ENCODE results near the gene SLC39A11.

The SLC39A11 gene

GRCh38 chr17:72890711-72891110 is 201.8 kb downstream of the SLC39A11 start:
- H3K4me3 ChIP-seq (ENCODE audit: low read depth, low read length), result no peak overlapping the region
- ChIA-PET POLR2A (no interaction called here), CTCF (interaction anchor here (1.2 kb wide), 1 partner anchor 331 kb away, joined by 4 read pairs; no protein-coding TSS in a partner anchor)
- no peak for TF ChIP-seq CTCF (IDR thresholded peaks at IDR 0.05; ENCODE audit: insufficient read depth, low read length, missing control alignments)
- no peak for DNase-seq (ENCODE audit: low read depth, low spot score)

GRCh38 chr17:72887917-72888316 is 204.6 kb downstream of the SLC39A11 start:
- POLR2A ChIA-PET, result interaction anchor here (0.6 kb wide), 1 partner anchor 30 kb away, joined by 3 read pairs; no protein-coding TSS in a partner anchor
- CTCF ChIA-PET, result interaction anchor here (1.2 kb wide), 1 partner anchor 162 kb away, joined by 3 read pairs; no protein-coding TSS in a partner anchor
- no peak overlapping the region for H3K4me3 ChIP-seq (ENCODE audit: low read depth, low read length)
- TF ChIP-seq CTCF (IDR thresholded peaks at IDR 0.05; ENCODE audit: insufficient read depth, low read length, missing control alignments), result no peak
- no peak for DNase-seq (ENCODE audit: low read depth, low spot score)

DNA sequence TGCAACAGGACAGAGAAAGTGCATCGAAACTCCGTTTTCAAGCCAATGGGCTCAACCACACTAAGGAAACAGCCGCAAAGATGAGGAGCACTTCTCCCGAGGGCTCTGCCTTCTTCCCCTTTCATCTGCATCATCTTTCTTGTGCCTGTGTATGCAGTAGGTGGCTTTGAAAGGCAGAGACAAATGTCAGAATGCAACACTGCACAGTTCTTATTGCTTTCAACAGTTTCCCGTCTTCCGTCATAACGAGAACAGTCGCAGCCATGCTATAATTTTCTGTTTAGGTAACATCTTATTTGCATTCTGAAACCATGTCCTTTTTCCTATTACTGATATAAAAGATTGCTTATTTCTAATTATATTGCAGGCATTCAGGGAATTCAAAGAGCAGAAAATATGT is 205.2 kb downstream of the SLC39A11 start:
- H3K4me3 ChIP-seq (ENCODE audit: low read depth, low read length), result no peak overlapping the region
- POLR2A ChIA-PET, result no interaction called here
- TF ChIP-seq CTCF (IDR thresholded peaks at IDR 0.05; ENCODE audit: insufficient read depth, low read length, missing control alignments), result no peak
- no peak for DNase-seq (ENCODE audit: low read depth, low spot score)
- CTCF ChIA-PET, result no interaction called here

DNA sequence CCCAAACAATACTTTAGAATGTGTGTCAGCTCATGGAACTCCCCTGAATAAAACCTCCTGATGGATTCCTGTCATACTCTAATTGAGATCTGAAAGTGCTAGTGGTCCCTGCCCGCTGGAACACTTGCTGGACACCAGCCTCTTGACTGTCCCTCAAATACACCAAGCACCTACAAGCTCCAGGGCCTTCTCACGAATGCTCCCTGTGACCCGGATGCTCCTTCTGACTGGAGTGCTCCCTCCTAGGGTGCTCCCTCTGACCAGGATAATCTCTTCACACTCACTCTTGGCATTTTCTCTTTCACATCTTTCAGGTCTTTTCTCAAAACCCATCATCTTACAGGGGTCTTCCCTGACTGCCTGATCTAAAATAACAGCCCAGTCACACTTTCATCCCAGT is 205.9 kb downstream of the SLC39A11 start:
- H3K4me3 ChIP-seq (ENCODE audit: low read depth, low read length), result no peak overlapping the region
- TF ChIP-seq CTCF (IDR thresholded peaks at IDR 0.05; ENCODE audit: insufficient read depth, low read length, missing control alignments), result no peak
- DNase-seq (ENCODE audit: low read depth, low spot score), result no peak
- CTCF ChIA-PET, result no interaction called here
- POLR2A ChIA-PET, result no interaction called here

- H3K4me3 ChIP-seq (ENCODE audit: low read depth, low read length), result no peak overlapping the region
- no peak for DNase-seq (ENCODE audit: low read depth, low spot score)
- ChIA-PET POLR2A (no interaction called here), CTCF (no interaction called here)
- no peak for TF ChIP-seq CTCF (IDR thresholded peaks at IDR 0.05; ENCODE audit: insufficient read depth, low read length, missing control alignments)
Observed at GRCh38 chr17:72884066-72884465, 208.4 kb downstream of the SLC39A11 start.

GRCh38 chr17:72883351-72883750 is 209.1 kb downstream of the SLC39A11 start:
- no peak overlapping the region for H3K4me3 ChIP-seq (ENCODE audit: low read depth, low read length)
- DNase-seq (ENCODE audit: low read depth, low spot score), result no peak
- ChIA-PET CTCF (no interaction called here), POLR2A (no interaction called here)
- TF ChIP-seq CTCF (IDR thresholded peaks at IDR 0.05; ENCODE audit: insufficient read depth, low read length, missing control alignments), result no peak

All from AG04449 (cell line).